GM12878 (cell line): ENCODE data around the gene ADAMTS5.

Experiments used
- CBX3 ChIP-seq: fragments of 200-600 bp; sonication (generic); IDR thresholded peaks from 2 replicates; pipeline ENCODE4 v1.6.1; 2016; ENCODE audit warnings: low read depth, borderline replicate concordance
- EZH2 ChIP-seq: IDR thresholded peaks from 2 replicates; pipeline ENCODE4 v1.6.1; 2012; ENCODE audit warnings: low read depth, mild to moderate bottlenecking, control low read depth, inconsistent platforms, low read length, borderline replicate concordance; ENCODE audit not compliant: control insufficient read depth
- FOS ChIP-seq: IDR thresholded peaks from 3 replicates; pipeline ENCODE4 v1.6.1; 2011; ENCODE audit warnings: borderline replicate concordance; ENCODE audit not compliant: insufficient read length; ENCODE audit errors: extremely low read depth
- KDM1A ChIP-seq: fragments of 200-600 bp; sonication (generic); IDR thresholded peaks from 2 replicates; pipeline ENCODE4 v1.6.1; 2016; ENCODE audit warnings: borderline replicate concordance
- RFX5 ChIP-seq: IDR thresholded peaks from 2 replicates; pipeline ENCODE4 v1.6.1; 2011; ENCODE audit warnings: low read depth, low read length, improper control_type of control experiment
- SMAD1 ChIP-seq: fragments of 450-650 bp; IDR thresholded peaks from 2 replicates; pipeline ENCODE4 v1.6.1; 2018; ENCODE audit warnings: mild to moderate bottlenecking, low read depth; ENCODE audit not compliant: partially characterized antibody
- SMAD5 ChIP-seq: IDR thresholded peaks from 2 replicates; pipeline ENCODE4 v1.6.1; 2016; ENCODE audit warnings: antibody characterized with exemption, low read depth
- TAF1 ChIP-seq: IDR thresholded peaks from 2 replicates; pipeline ENCODE4 v1.6.1; 2011; ENCODE audit warnings: mild to moderate bottlenecking, low read depth, low read length, borderline replicate concordance
- ZNF24 ChIP-seq: fragments of 450-650 bp; IDR thresholded peaks from 2 replicates; pipeline ENCODE4 v1.6.1; 2017; ENCODE audit warnings: antibody characterized with exemption, mild to moderate bottlenecking
- ZNF274 ChIP-seq: IDR thresholded peaks from one replicate; pipeline ENCODE4 v1.8.0; 2011; ENCODE audit not compliant: insufficient read length, insufficient read depth

GRCh38 chr21:26941421-26941820, 25.5 kb downstream of the ADAMTS5 start:
- TF ChIP-seq TAF1 (no peak), FOS (no peak), ZNF24 (no peak), RFX5 (no peak), SMAD1 (no peak), SMAD5 (no peak), CBX3 (no peak), ZNF274 (no peak), EZH2 (no peak), KDM1A (no peak)
